ENCODE data around the gene FAM193B. TPM values are rescaled to one million over a fixed set of nuclear protein-coding genes. Genes with fewer than 3 reads are reported as not detected.

Gene FAM193B
- total and polyA plus RNA-seq, 5 donors = 24.9 to 41.8 (median 29.5) TPM

- no peaks in the 10 kb centered on the region for H3K27me3 ChIP-seq (ENCODE audit: control insufficient read depth, insufficient read depth)
- WGBS = 3% methylated on average over 27 of the region's 29 CpGs
- H3K4me1 ChIP-seq (ENCODE audit: control insufficient read depth, insufficient read depth, low read length) = peaks cover 6% of the 10 kb centered on the region
- ATAC-seq (peak; percentile 40 to 64), DNase-seq (peak; percentile 86 to 93 (median 92))
- intact Hi-C loops (cut with DNase I) = loop anchor here in 2 of 4 donors (5.0 kb wide), 1 partner anchor 40 kb away; no protein-coding TSS in a partner anchor
- no peaks in the 10 kb centered on the region for H3K9me3 ChIP-seq (ENCODE audit: control insufficient read depth, low read length)
- peak overlapping the region; percentile 86 for H3K27ac ChIP-seq (ENCODE audit: low read length)
- H3K4me3 ChIP-seq (ENCODE audit: low read length) = peak overlapping the region; percentile 72
Observed at GRCh38 chr5:177496727-177497291, 57.6 kb downstream of the FAM193B start.

- DNase-seq (peak in 1 of 3 donors; percentile 75), ATAC-seq (no peak)
- 22% methylated on average over 12 of the region's 12 CpGs for WGBS
- peak overlapping the region; percentile 72 for H3K4me3 ChIP-seq (ENCODE audit: low read length)
- H3K27ac ChIP-seq (ENCODE audit: low read length) = peak overlapping the region; percentile 86
- H3K27me3 ChIP-seq (ENCODE audit: control insufficient read depth, insufficient read depth) = no peaks in the 10 kb centered on the region
- no peaks in the 10 kb centered on the region for H3K9me3 ChIP-seq (ENCODE audit: control insufficient read depth, low read length)
- intact Hi-C loops (cut with DNase I) = loop anchor here in 2 of 4 donors (5.0 kb wide), 1 partner anchor 39 kb away; no protein-coding TSS in a partner anchor
- H3K4me1 ChIP-seq (ENCODE audit: control insufficient read depth, insufficient read depth, low read length) = peaks cover 6% of the 10 kb centered on the region
Observed at GRCh38 chr5:177496070-177496726, 58.2 kb downstream of the FAM193B start.

- Histone ChIP-seq H3K4me3 (ENCODE audit: low read length) (no peak overlapping the region), H3K9me3 (ENCODE audit: control insufficient read depth, low read length) (no peaks in the 10 kb centered on the region), H3K27ac (ENCODE audit: low read length) (peak overlapping the region; percentile 86), H3K27me3 (ENCODE audit: control insufficient read depth, insufficient read depth) (no peaks in the 10 kb centered on the region), H3K4me1 (ENCODE audit: control insufficient read depth, insufficient read depth, low read length) (peaks cover 6% of the 10 kb centered on the region)
- ATAC-seq (peak; percentile 19 to 39), DNase-seq (peak; percentile 85 to 89 (median 89))
- WGBS = 51% methylated on average over 14 of the region's 14 CpGs
- intact Hi-C loops (cut with DNase I) = loop anchor here in 2 of 4 donors (5.0 kb wide), 1 partner anchor 38 kb away; no protein-coding TSS in a partner anchor
Observed at GRCh38 chr5:177495243-177496060, 58.9 kb downstream of the FAM193B start.

GRCh38 chr5:177494346-177495195 is 59.8 kb downstream of the FAM193B start:
- ATAC-seq (peak; percentile 2 to 63), DNase-seq (peak; percentile 87 to 92 (median 89))
- Histone ChIP-seq H3K4me1 (ENCODE audit: control insufficient read depth, insufficient read depth, low read length) (peaks cover 6% of the 10 kb centered on the region), H3K4me3 (ENCODE audit: low read length) (no peak overlapping the region), H3K9me3 (ENCODE audit: control insufficient read depth, low read length) (no peaks in the 10 kb centered on the region), H3K27ac (ENCODE audit: low read length) (peak overlapping the region; percentile 25), H3K27me3 (ENCODE audit: control insufficient read depth, insufficient read depth) (no peaks in the 10 kb centered on the region)
- WGBS = 29% methylated on average over 11 of the region's 11 CpGs
- intact Hi-C loops (cut with DNase I) = loop anchor here in 2 of 4 donors (5.0 kb wide), 1 partner anchor 37 kb away; no protein-coding TSS in a partner anchor

- intact Hi-C loops (cut with DNase I) = no loop called here
- H3K4me1 ChIP-seq (ENCODE audit: control insufficient read depth, insufficient read depth, low read length) = peaks cover 6% of the 10 kb centered on the region
- H3K27me3 ChIP-seq (ENCODE audit: control insufficient read depth, insufficient read depth) = no peaks in the 10 kb centered on the region
- H3K27ac ChIP-seq (ENCODE audit: low read length) = peak overlapping the region; percentile 2
- WGBS = 68% methylated on average over 5 of the region's 5 CpGs
- no peak for DNase-seq
- no peak for ATAC-seq
- H3K9me3 ChIP-seq (ENCODE audit: control insufficient read depth, low read length) = no peaks in the 10 kb centered on the region
- no peak overlapping the region for H3K4me3 ChIP-seq (ENCODE audit: low read length)
Observed at GRCh38 chr5:177493795-177494345, 60.5 kb downstream of the FAM193B start.

GRCh38 chr5:177492841-177493240 is 61.5 kb downstream of the FAM193B start:
- ATAC-seq = no peak
- Histone ChIP-seq H3K4me3 (ENCODE audit: low read length) (no peak overlapping the region), H3K27ac (ENCODE audit: low read length) (no peak overlapping the region)

GRCh38 chr5:177491983-177492746 is 62.2 kb downstream of the FAM193B start:
- H3K9me3 ChIP-seq (ENCODE audit: control insufficient read depth, low read length) = no peaks in the 10 kb centered on the region
- H3K4me1 ChIP-seq (ENCODE audit: control insufficient read depth, insufficient read depth, low read length) = peaks cover 6% of the 10 kb centered on the region
- 92% methylated on average over 54 of the region's 54 CpGs for WGBS
- intact Hi-C loops (cut with DNase I) = no loop called here
- DNase-seq (peak in 1 of 3 donors; percentile 63), ATAC-seq (no peak)
- H3K27me3 ChIP-seq (ENCODE audit: control insufficient read depth, insufficient read depth) = no peaks in the 10 kb centered on the region
- no peak overlapping the region for H3K27ac ChIP-seq (ENCODE audit: low read length)
- H3K4me3 ChIP-seq (ENCODE audit: low read length) = no peak overlapping the region

More at GRCh38 chr5:177492841-177493240, 61.5 kb downstream of the FAM193B start:
- intact Hi-C loops (cut with DNase I) = no loop called here
- DNase-seq = no peak
- Histone ChIP-seq H3K9me3 (ENCODE audit: control insufficient read depth, low read length) (no peaks in the 10 kb centered on the region), H3K4me1 (ENCODE audit: control insufficient read depth, insufficient read depth, low read length) (peaks cover 6% of the 10 kb centered on the region), H3K27me3 (ENCODE audit: control insufficient read depth, insufficient read depth) (no peaks in the 10 kb centered on the region)
- WGBS = 64% methylated on average over 7 of the region's 7 CpGs

GRCh38 chr5:177491429-177491945 is 62.9 kb downstream of the FAM193B start:
- WGBS = 69% methylated on average over 43 of the region's 43 CpGs
- H3K27me3 ChIP-seq (ENCODE audit: control insufficient read depth, insufficient read depth) = no peaks in the 10 kb centered on the region
- no peaks in the 10 kb centered on the region for H3K9me3 ChIP-seq (ENCODE audit: control insufficient read depth, low read length)
- intact Hi-C loops (cut with DNase I) = no loop called here
- no peak for ATAC-seq
- H3K4me1 ChIP-seq (ENCODE audit: control insufficient read depth, insufficient read depth, low read length) = peaks cover 6% of the 10 kb centered on the region
- no peak overlapping the region for H3K4me3 ChIP-seq (ENCODE audit: low read length)
- DNase-seq = peak in 2 of 3 donors; percentile 76 to 78
- no peak overlapping the region for H3K27ac ChIP-seq (ENCODE audit: low read length)

- ATAC-seq (no peak), DNase-seq (no peak)
- intact Hi-C loops (cut with DNase I) = no loop called here
- H3K27ac ChIP-seq (ENCODE audit: low read length) = no peak overlapping the region
- whole genome bisulfite sequencing = 90% methylated on average over 16 of the region's 16 CpGs
- peaks cover 6% of the 10 kb centered on the region for H3K4me1 ChIP-seq (ENCODE audit: control insufficient read depth, insufficient read depth, low read length)
- H3K27me3 ChIP-seq (ENCODE audit: control insufficient read depth, insufficient read depth) = no peaks in the 10 kb centered on the region
- H3K9me3 ChIP-seq (ENCODE audit: control insufficient read depth, low read length) = no peaks in the 10 kb centered on the region
- H3K4me3 ChIP-seq (ENCODE audit: low read length) = no peak overlapping the region
Observed at GRCh38 chr5:177490992-177491391, 63.4 kb downstream of the FAM193B start.
